ENCODE results near the gene MACROH2A1.

Gene MACROH2A1

GRCh38 chr5:135395451-135395850 lies 3.6 kb downstream of the MACROH2A1 start:
- DNase-seq (ENCODE audit: low spot score): no peak
- TF ChIP-seq, protein P1, sequence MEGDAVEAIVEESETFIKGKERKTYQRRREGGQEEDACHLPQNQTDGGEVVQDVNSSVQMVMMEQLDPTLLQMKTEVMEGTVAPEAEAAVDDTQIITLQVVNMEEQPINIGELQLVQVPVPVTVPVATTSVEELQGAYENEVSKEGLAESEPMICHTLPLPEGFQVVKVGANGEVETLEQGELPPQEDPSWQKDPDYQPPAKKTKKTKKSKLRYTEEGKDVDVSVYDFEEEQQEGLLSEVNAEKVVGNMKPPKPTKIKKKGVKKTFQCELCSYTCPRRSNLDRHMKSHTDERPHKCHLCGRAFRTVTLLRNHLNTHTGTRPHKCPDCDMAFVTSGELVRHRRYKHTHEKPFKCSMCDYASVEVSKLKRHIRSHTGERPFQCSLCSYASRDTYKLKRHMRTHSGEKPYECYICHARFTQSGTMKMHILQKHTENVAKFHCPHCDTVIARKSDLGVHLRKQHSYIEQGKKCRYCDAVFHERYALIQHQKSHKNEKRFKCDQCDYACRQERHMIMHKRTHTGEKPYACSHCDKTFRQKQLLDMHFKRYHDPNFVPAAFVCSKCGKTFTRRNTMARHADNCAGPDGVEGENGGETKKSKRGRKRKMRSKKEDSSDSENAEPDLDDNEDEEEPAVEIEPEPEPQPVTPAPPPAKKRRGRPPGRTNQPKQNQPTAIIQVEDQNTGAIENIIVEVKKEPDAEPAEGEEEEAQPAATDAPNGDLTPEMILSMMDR (IDR thresholded peaks at IDR 0.05; ENCODE audit: extremely low read depth, missing control alignments): no peak

DNA sequence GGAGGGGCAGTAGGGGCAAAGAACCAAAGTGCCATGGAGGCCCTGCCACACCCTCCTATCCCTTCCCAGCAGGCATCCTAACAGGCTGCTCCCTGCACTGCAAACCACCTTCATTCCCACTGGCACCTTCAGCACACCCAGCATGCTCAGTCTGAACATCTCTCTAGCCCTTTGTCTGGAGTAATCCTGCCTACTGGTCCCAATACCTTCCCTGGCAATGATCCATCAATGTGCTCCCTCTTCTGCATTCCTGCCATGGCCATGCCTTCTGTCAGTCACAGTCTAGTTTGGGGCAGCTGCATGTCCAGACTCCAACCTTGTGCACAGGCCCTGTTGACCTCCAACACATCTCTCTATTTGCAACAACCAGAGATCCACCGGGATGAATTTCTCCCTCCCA lies 4.9 kb downstream of the MACROH2A1 start:
- TF ChIP-seq, protein P1 (IDR thresholded peaks at IDR 0.05; ENCODE audit: extremely low read depth, missing control alignments): no peak
- no peak for DNase-seq (ENCODE audit: low spot score)

DNA sequence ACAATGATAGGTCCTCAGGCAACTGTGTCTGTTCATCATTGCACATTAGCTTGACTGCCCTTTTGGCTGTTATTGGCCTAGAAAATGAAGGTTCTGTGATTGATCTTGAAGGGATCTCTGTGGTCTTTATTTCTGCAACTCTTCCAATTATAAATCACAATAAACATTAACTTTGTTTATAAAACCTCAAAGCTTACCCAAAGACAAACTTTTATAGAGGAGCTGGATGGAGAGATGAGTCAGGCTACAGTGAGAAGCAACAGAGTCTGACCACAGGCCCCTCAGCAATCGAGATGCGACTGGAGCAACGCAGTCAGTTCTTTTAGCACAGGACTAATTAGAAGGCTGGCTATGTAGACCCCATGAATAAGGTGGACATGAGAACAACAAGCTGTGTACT lies 5.3 kb downstream of the MACROH2A1 start:
- DNase-seq (ENCODE audit: low spot score): no peak
- TF ChIP-seq, protein P1 (IDR thresholded peaks at IDR 0.05; ENCODE audit: extremely low read depth, missing control alignments): no peak

DNA sequence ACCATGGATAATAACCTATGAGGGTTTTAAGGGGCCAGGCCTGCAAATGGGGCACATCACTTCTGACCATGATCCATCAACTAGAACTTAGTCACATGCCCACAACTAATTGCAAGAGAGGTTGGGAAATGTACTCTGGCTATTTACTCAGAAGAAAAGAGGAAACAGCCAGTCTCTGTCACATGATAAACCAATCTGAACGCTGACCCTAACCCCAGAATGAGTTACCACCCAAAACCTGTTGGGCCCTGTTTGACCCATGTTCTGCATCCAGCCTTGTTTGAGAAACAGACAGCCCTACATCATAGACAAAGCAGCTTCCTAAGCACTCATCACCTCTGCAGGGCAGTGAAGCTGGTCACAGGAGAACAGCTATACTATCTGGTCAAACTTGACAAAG lies 5.8 kb downstream of the MACROH2A1 start:
- no peak for DNase-seq (ENCODE audit: low spot score)
- TF ChIP-seq, protein P1 (IDR thresholded peaks at IDR 0.05; ENCODE audit: extremely low read depth, missing control alignments): no peak

GRCh38 chr5:135392256-135392655 lies 6.8 kb downstream of the MACROH2A1 start:
- TF ChIP-seq, protein P1 (IDR thresholded peaks at IDR 0.05; ENCODE audit: extremely low read depth, missing control alignments): no peak
- no peak for DNase-seq (ENCODE audit: low spot score)

GRCh38 chr5:135391869-135392255 lies 7.2 kb downstream of the MACROH2A1 start:
- TF ChIP-seq, protein P1 (IDR thresholded peaks at IDR 0.05; ENCODE audit: extremely low read depth, missing control alignments): no peak
- DNase-seq (ENCODE audit: low spot score): no peak

GRCh38 chr5:135391116-135391868 lies 7.7 kb downstream of the MACROH2A1 start:
- no peak for DNase-seq (ENCODE audit: low spot score)

More at GRCh38 chr5:135391116-135391868, 7.7 kb downstream of the MACROH2A1 start:
- TF ChIP-seq, protein P1 (IDR thresholded peaks at IDR 0.05; ENCODE audit: extremely low read depth, missing control alignments): no peak

All from GM20000 (cell line).